HepG2 (cell line): Measurements from ENCODE around the gene QSOX2. TPM values are rescaled to one million over a fixed set of nuclear protein-coding genes. Genes with fewer than 3 reads are reported as not detected.

Source experiments
- ATAD3A ChIP-seq: sonication (generic); formaldehyde crosslinking; IDR thresholded peaks from 2 replicates; pipeline ENCODE4 v1.4.0; 2020; ENCODE audit warnings: missing genetic modification reagents
- CHD4 ChIP-seq: fragments of 200-600 bp; sonication (generic); IDR thresholded peaks from 2 replicates; pipeline ENCODE4 v1.7.0; 2017; ENCODE audit warnings: mild to moderate bottlenecking, low read length, borderline replicate concordance
- MZF1 ChIP-seq: sonication (generic); formaldehyde crosslinking; IDR thresholded peaks from 2 replicates; pipeline ENCODE4 v1.8.1; 2023; ENCODE audit warnings: mild to moderate bottlenecking, missing genetic modification reagents, borderline replicate concordance
- NCOA5 ChIP-seq: sonication (generic); formaldehyde crosslinking; IDR thresholded peaks from 2 replicates; pipeline ENCODE4 v1.4.0; 2020; ENCODE audit warnings: missing genetic modification reagents
- ONECUT2 ChIP-seq: sonication (generic); formaldehyde crosslinking; IDR thresholded peaks from 2 replicates; pipeline ENCODE4 v1.4.0; 2020; ENCODE audit warnings: missing genetic modification reagents
- SP2 ChIP-seq: sonication (generic); formaldehyde crosslinking; IDR thresholded peaks from 2 replicates; pipeline ENCODE4 v1.5.1; 2020; ENCODE audit warnings: mild to moderate bottlenecking, missing genetic modification reagents
- TBX2 ChIP-seq: sonication (generic); formaldehyde crosslinking; IDR thresholded peaks from 2 replicates; pipeline ENCODE4 v1.5.0; 2020; ENCODE audit warnings: missing genetic modification reagents, mild to moderate bottlenecking, borderline replicate concordance
- TEF ChIP-seq: sonication (generic); formaldehyde crosslinking; IDR thresholded peaks from 2 replicates; pipeline ENCODE4 v1.5.0; 2020; ENCODE audit warnings: missing genetic modification reagents
- USF2 ChIP-seq, 2 experiments: sonication (generic) in 1 of 2; formaldehyde crosslinking in 1 of 2; IDR thresholded peaks; 2 replicates each; pipeline versions ENCODE4 v1.5.1 to v1.6.1; 2011 to 2020; ENCODE audit warnings: borderline replicate concordance in 1 of 2, low read depth in 1 of 2, low read length in 1 of 2, mild to moderate bottlenecking in 1 of 2, missing genetic modification reagents in 1 of 2, moderate library complexity in 1 of 2
- ZBTB40 ChIP-seq, 2 experiments: fragments of 450-650 bp in 1 of 2; sonication (generic) in 1 of 2; formaldehyde crosslinking in 1 of 2; IDR thresholded peaks; 2 replicates each; pipeline versions ENCODE4 v1.6.1 to v1.8.0; 2016 to 2022; ENCODE audit warnings: antibody characterized with exemption in 1 of 2, mild to moderate bottlenecking in 1 of 2, missing genetic modification reagents in 1 of 2
- ZBTB46 ChIP-seq: sonication (generic); formaldehyde crosslinking; IDR thresholded peaks from 2 replicates; pipeline ENCODE4 v1.4.0; 2020; ENCODE audit warnings: mild to moderate bottlenecking, missing genetic modification reagents, borderline replicate concordance
- ZIK1 ChIP-seq: sonication (generic); formaldehyde crosslinking; IDR thresholded peaks from 2 replicates; pipeline ENCODE4 v1.5.0; 2020; ENCODE audit warnings: mild to moderate bottlenecking, low read depth, missing genetic modification reagents, borderline replicate concordance
- ZNF10 ChIP-seq: sonication (generic); formaldehyde crosslinking; IDR thresholded peaks from 2 replicates; pipeline ENCODE4 v1.4.0; 2020; ENCODE audit warnings: mild to moderate bottlenecking, low read depth, missing genetic modification reagents, borderline replicate concordance
- polyA plus RNA-seq, 8 experiments: library from polyadenylated mRNA; depleted of rRNA in 3 of 8; stranded (reverse) in 7 of 8; unstranded in 1 of 8; fragments of >200 nt; fragmentation: Illumina TruSeq in 4 of 8; extraction: Trizol in 4 of 8; gene quantifications; 2 replicates each; pipeline versions ENCODE4 v1.2.1 to v1.2.3, GENCODE V29; 2011 to 2016; ENCODE audit warnings: low read depth in 4 of 8, missing spikeins in 1 of 8, mixed read lengths in 1 of 8; ENCODE audit not compliant: insufficient read depth in 1 of 8
- total RNA-seq, 5 experiments: library from RNA; depleted of rRNA; stranded (reverse); fragments of >200 nt; fragmentation: Illumina TruSeq; extraction: Trizol; gene quantifications; 2 replicates each; pipeline ENCODE4 v1.2.3, GENCODE V29; 2016; ENCODE audit warnings: low read depth in 1 of 5

QSOX2 gene
- total and polyA plus RNA-seq, 2 of the 13 experiments (the other 11 are each of a cell fraction or from before 2014, with no cell fraction given) = 27.1 to 42.1 TPM

- TF ChIP-seq NCOA5 (CRISPR knock-in tag) (no peak), ZNF10 (CRISPR knock-in tag) (no peak), TBX2 (CRISPR knock-in tag) (no peak), ATAD3A (CRISPR knock-in tag) (no peak), ONECUT2 (CRISPR knock-in tag) (no peak), TEF (CRISPR knock-in tag) (no peak), ZBTB40 (IDR thresholded peaks at IDR 0.05) (no peak), ZBTB40 (CRISPR knock-in tag; IDR thresholded peaks at IDR 0.05) (no peak), USF2 (IDR thresholded peaks at IDR 0.05; ENCODE audit: low read depth, low read length) (no peak), USF2 (CRISPR knock-in tag; IDR thresholded peaks at IDR 0.05; ENCODE audit: borderline replicate concordance) (no peak), CHD4 (0 out of 2 replicates have a peak, but pooled peaks have one; percentile 35), ZBTB46 (no peak), SP2 (CRISPR knock-in tag) (no peak), MZF1 (CRISPR knock-in tag) (no peak), ZIK1 (CRISPR knock-in tag) (no peak)
Measured at GRCh38 chr9:136244122-136244968, 1.3 kb downstream of the QSOX2 start (continued).
